Measurements from ENCODE around the gene TGM2. TPM values are rescaled to one million over a fixed set of nuclear protein-coding genes. Genes with fewer than 3 reads are reported as not detected.
A peak's percentile ranks its signal among the peaks of the same experiment; 100 is the strongest.

Gene TGM2
- total RNA-seq, 1 donor from 2014 or later, result 529 TPM

GRCh38 chr20:38133680-38134426 is 31.2 kb downstream of the TGM2 start:
- Histone ChIP-seq H3K4me3 (no peak overlapping the region), H3K9me3 (no peaks in the 10 kb centered on the region), H3K36me3 (peaks cover 68 to 79% of the 10 kb centered on the region in 2 donors), H3K27ac (peak overlapping the region; percentile 75 to 80), H3K4me1 (peaks cover 3 to 16% of the 10 kb centered on the region in 2 donors), H3K27me3 (no peaks in the 10 kb centered on the region)
- intact Hi-C loops (cut with DNase I), result no loop called here
- no peak for DNase-seq (ENCODE audit: low spot score in 2 of 2)
- TF ChIP-seq, protein P1, sequence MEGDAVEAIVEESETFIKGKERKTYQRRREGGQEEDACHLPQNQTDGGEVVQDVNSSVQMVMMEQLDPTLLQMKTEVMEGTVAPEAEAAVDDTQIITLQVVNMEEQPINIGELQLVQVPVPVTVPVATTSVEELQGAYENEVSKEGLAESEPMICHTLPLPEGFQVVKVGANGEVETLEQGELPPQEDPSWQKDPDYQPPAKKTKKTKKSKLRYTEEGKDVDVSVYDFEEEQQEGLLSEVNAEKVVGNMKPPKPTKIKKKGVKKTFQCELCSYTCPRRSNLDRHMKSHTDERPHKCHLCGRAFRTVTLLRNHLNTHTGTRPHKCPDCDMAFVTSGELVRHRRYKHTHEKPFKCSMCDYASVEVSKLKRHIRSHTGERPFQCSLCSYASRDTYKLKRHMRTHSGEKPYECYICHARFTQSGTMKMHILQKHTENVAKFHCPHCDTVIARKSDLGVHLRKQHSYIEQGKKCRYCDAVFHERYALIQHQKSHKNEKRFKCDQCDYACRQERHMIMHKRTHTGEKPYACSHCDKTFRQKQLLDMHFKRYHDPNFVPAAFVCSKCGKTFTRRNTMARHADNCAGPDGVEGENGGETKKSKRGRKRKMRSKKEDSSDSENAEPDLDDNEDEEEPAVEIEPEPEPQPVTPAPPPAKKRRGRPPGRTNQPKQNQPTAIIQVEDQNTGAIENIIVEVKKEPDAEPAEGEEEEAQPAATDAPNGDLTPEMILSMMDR (IDR thresholded peaks at IDR 0.05), result no peak

DNA sequence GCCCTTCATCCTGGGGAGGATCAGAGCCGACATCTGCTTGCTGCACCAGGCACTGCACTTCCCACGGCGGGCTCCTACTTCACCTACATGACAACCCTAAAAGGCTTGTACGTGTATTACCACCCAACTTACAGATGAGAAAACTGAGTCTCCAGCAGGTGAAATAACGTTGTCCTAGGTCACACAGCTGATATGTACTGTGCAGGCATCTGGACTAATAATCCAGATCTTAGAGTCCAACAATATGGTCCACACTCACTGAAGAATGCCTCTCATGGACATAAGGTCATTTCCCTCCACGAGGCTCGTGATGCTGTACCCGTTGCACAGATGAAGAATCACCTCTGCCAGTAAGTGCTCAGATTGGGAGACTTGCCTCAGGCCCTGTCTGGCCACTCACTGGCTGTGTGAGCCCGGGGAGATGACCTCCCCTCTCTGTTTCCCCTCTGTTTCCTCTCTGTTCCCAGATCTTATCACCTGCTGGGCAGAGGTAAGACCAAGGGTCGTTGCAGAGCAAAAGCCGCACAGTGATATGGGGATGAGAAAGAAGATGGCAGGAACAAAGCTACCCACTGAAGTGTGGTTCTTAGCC is 32.1 kb downstream of the TGM2 start:
- H3K4me3 ChIP-seq, result no peak overlapping the region
- H3K4me1 ChIP-seq, result peaks cover 3 to 16% of the 10 kb centered on the region in 2 donors
- H3K27ac ChIP-seq, result peak overlapping the region in 1 of 2 donors; percentile 75
- intact Hi-C loops (cut with DNase I), result no loop called here
- H3K27me3 ChIP-seq, result no peaks in the 10 kb centered on the region
- TF ChIP-seq, protein P1 (IDR thresholded peaks at IDR 0.05), result no peak
- peaks cover 59 to 70% of the 10 kb centered on the region in 2 donors for H3K36me3 ChIP-seq
- no peak for DNase-seq (ENCODE audit: low spot score in 2 of 2)
- H3K9me3 ChIP-seq, result no peaks in the 10 kb centered on the region

DNA sequence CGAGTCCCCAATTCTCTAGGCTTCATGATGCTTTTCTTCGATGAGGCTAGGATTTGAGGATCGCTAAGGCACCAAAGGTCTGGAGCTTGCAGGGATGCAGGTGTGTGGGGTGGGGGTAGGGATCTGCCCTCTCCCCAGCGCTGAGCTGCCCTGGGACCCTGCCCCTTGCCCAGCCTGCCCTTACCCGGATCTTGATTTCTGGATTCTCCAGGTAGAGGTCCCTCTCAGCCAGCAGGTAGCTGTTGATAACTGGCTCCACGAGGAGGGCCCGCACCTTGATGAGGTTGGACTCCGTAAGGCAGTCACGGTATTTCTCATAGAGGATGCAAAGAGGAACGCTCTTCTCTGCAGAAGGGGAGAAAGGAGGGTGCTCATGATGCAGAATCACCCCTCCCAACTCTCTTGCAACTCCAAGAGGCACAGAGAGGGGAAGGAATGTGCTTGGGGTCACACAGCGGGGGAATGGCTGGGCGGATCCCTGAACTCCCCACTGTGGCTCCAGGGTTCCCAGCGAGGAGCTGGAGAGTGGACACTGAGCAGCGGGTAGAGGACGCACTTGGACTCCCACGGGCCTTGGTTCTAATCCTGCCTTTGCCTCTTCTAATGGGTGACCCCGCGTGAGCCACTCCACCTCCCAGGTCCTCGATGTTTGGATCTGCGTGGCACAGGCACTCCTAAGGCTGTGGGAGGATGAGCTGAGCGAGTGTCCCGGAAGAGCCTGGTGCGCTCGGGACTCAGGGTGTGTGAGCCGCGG is 32.7 kb downstream of the TGM2 start:
- intact Hi-C loops (cut with DNase I), result no loop called here
- Histone ChIP-seq H3K27me3 (no peaks in the 10 kb centered on the region), H3K9me3 (no peaks in the 10 kb centered on the region), H3K4me1 (peaks cover 3 to 16% of the 10 kb centered on the region in 2 donors), H3K27ac (no peak overlapping the region), H3K36me3 (peaks cover 53 to 64% of the 10 kb centered on the region in 2 donors), H3K4me3 (no peak overlapping the region)
- TF ChIP-seq, protein P1 (IDR thresholded peaks at IDR 0.05), result no peak
- DNase-seq (ENCODE audit: low spot score in 2 of 2), result peak in 1 of 2 donors; percentile 5

DNA sequence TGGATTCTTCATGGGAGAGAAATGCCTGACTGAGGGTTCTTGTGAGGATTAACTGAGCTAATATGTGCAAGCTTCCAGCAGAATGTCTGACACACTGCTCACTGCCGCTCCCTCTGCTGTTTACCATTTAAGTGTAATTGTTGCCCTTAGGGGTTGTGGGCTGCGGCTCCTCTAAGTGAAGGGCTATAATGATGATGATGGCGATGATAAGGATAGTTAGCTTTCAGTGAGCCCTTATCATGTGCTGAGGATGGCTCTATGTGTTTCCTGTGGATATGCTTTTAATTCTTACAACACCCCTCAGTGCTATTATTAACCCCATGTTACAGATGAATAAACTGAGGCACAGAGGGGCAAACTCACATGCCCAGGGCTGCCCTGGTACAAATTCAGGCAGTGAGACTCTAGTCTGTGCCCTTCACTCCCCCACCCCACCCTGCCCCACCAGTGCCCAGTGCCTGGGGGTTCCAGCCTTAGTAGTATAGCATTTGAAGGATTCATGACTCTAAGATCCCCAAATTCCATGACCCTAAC is 33.4 kb downstream of the TGM2 start:
- no peak overlapping the region for H3K4me3 ChIP-seq
- TF ChIP-seq, protein P1 (IDR thresholded peaks at IDR 0.05), result no peak
- no peak for DNase-seq (ENCODE audit: low spot score in 2 of 2)
- H3K9me3 ChIP-seq, result no peaks in the 10 kb centered on the region
- no peaks in the 10 kb centered on the region for H3K27me3 ChIP-seq
- intact Hi-C loops (cut with DNase I), result no loop called here
- peaks cover 46 to 57% of the 10 kb centered on the region in 2 donors for H3K36me3 ChIP-seq
- H3K4me1 ChIP-seq, result peaks cover 3 to 20% of the 10 kb centered on the region in 2 donors
- no peak overlapping the region for H3K27ac ChIP-seq

DNA sequence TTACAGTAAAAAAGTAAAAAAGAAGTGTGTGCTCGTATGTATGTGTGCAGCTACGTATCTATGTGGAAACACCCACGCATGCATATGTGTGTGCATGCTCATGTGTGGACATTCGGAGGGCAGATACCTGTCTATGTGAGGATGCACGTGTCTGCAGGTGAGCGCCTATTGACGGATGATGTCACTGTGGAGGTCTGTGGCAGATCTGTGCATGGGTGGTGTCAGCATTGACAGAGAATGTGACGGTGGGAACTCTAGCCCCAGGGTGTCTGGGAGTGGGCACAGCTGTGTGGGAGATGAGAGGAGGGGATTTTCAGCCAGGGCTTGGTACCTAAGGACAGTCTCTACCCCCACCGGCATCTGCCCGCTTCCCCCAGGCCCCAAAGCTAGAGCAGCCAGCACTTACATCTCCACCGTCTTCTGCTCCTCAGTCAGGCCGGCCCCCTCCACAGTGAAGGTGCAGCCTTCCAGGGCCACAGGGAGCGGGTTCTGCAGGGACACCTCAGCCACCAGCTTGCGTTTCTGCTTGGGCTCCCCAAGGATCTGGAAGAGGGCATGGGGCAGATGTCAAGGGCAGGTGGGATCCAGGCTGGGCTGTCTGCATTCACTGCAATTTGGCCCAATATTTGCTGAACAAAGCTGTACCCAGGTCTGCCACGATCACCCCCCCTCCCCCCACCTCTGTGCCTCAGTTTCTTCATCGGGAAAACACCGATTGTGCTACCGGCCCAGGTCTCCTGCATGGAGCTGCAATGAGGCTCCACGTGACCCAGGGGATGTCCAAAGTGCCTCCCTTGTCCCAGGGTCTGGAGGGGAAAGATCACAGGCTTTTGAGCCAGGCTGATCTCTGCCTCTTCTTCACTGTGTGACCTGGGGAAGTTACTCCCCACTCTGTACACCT is 34.1 kb downstream of the TGM2 start:
- H3K27me3 ChIP-seq, result no peaks in the 10 kb centered on the region
- TF ChIP-seq, protein P1 (IDR thresholded peaks at IDR 0.05), result no peak
- peaks cover 42 to 51% of the 10 kb centered on the region in 2 donors for H3K36me3 ChIP-seq
- no peaks in the 10 kb centered on the region for H3K9me3 ChIP-seq
- H3K27ac ChIP-seq, result no peak overlapping the region
- peaks cover 10 to 27% of the 10 kb centered on the region in 2 donors for H3K4me1 ChIP-seq
- DNase-seq (ENCODE audit: low spot score in 2 of 2), result peak in 1 of 2 donors; percentile 6
- intact Hi-C loops (cut with DNase I), result no loop called here
- H3K4me3 ChIP-seq, result no peak overlapping the region

Measured in ascending aorta (tissue), 2 donors.